HEK293T (cell line): ENCODE results near the gene ZGPAT.

Experiments used
- CTBP1 ChIP-seq: fragments of 450-650 bp; IDR thresholded peaks from 2 replicates; pipeline ENCODE4 v1.6.1; 2016; ENCODE audit warnings: borderline replicate concordance
- SP1 ChIP-seq: fragments of 450-650 bp; IDR thresholded peaks from 2 replicates; pipeline ENCODE4 v1.6.1; 2017
- TF ChIP-seq, protein P1 (sequence below): fragments of 450-650 bp; IDR thresholded peaks from 2 replicates; pipeline ENCODE4 v1.6.1; 2016

DNA sequence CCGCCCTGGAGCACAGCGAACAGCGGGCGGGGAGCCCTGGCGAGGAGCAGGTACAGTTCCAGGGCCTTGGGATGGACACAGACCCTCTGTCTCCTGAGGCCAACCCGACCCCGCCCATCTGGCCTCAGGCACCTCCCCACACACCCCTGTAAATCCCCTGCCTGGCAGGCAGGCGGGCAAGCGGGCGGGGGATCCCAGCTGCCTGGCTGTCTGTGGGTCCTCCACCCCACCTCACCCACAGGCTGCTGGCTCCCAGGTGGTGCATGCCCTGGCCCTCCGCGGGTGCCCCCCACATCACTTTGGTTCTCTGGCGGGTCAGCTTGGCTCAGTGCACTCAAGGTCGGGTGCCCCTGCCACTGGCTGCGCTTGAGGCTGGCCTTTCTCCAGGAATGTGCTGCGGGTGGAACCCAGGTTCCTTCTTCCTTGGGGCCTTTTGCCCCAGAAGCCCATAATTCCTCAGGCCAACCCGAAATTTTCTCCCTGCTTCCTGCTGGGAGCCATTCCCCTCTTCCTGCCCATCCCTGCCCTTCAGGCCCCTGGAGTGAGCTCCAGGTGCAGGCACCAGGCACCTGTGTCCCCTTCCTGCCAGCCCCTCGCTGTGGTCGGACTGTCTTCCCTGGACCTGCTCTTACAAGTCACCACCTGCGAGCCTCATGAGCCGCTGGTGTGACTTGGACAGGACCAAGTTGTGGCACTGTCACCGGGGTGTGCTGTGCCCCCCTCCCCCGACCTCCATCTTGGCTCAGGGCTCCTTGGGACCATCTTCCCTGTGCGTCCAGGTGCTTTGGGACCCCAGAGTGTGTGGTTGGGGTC is 16.7 kb upstream of the ZGPAT start:
- TF ChIP-seq CTBP1 = no peak
- TF ChIP-seq SP1 = no peak
- TF ChIP-seq, protein P1, sequence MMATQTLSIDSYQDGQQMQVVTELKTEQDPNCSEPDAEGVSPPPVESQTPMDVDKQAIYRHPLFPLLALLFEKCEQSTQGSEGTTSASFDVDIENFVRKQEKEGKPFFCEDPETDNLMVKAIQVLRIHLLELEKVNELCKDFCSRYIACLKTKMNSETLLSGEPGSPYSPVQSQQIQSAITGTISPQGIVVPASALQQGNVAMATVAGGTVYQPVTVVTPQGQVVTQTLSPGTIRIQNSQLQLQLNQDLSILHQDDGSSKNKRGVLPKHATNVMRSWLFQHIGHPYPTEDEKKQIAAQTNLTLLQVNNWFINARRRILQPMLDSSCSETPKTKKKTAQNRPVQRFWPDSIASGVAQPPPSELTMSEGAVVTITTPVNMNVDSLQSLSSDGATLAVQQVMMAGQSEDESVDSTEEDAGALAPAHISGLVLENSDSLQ = no peak
